SU-DHL-6 (cell line): ENCODE data around the gene LAPTM5.
"Not testable (repeated sequence)": the region's sequence is repeated elsewhere in the genome, so short reads cannot be mapped to it uniquely, and the experiment has no call there.

Experiments
- H2AFZ ChIP-seq: fragments of 200-600 bp; sonication (generic); 2 replicates; pipeline ENCODE4 v1.6.1; 2014; ENCODE audit warnings: low read depth, mild to moderate bottlenecking, moderate library complexity, mixed read lengths, antibody characterized with exemption, low read length; ENCODE audit not compliant: severe bottlenecking
- H3F3A ChIP-seq: fragments of 200-600 bp; shearing (Covaris generic); 2 replicates; pipeline ENCODE4 v1.6.0; 2016; ENCODE audit warnings: antibody characterized with exemption, mild to moderate bottlenecking; ENCODE audit not compliant: insufficient read depth
- H3K27ac ChIP-seq: fragments of 200-600 bp; sonication (generic); 2 replicates; pipeline ENCODE4 v1.5.1; 2016; ENCODE audit warnings: low read depth, mild to moderate bottlenecking, low read length, moderate library complexity, mixed read lengths
- H3K27me3 ChIP-seq: fragments of 200-600 bp; sonication (generic), shearing (Covaris generic); 2 replicates; pipeline ENCODE4 v1.6.0; 2014; ENCODE audit warnings: mild to moderate bottlenecking, low read length
- H3K36me3 ChIP-seq: fragments of 200-600 bp; sonication (generic); 2 replicates; pipeline ENCODE4 v1.6.1; 2014; ENCODE audit warnings: mild to moderate bottlenecking, low read length, mixed read lengths
- H3K4me2 ChIP-seq: fragments of 300-600, 200-600 bp; shearing (Covaris generic), sonication (generic); 2 replicates; pipeline ENCODE4 v1.6.0; 2014; ENCODE audit warnings: low read length, low read depth, mild to moderate bottlenecking; ENCODE audit not compliant: poor library complexity, severe bottlenecking
- H3K4me3 ChIP-seq: fragments of 200-600 bp; sonication (generic); 2 replicates; pipeline ENCODE4 v1.5.1; 2014; ENCODE audit warnings: antibody characterized with exemption, low read length, mild to moderate bottlenecking, mixed read lengths; ENCODE audit not compliant: insufficient read depth, poor library complexity, severe bottlenecking
- H3K79me2 ChIP-seq: fragments of 200-600 bp; sonication (generic); 2 replicates; pipeline ENCODE4 v1.6.1; 2014; ENCODE audit warnings: mild to moderate bottlenecking, low read length, moderate library complexity; ENCODE audit not compliant: insufficient read depth
- H3K9ac ChIP-seq: fragments of 200-600 bp; sonication (generic); 2 replicates; pipeline ENCODE4 v1.7.0; 2014; ENCODE audit warnings: mild to moderate bottlenecking, low read length
- H3K9me2 ChIP-seq: fragments of 200-600 bp; sonication (generic); replicated peaks from 2 replicates; pipeline ENCODE4 v1.6.1; 2014; ENCODE audit warnings: low read length; ENCODE audit not compliant: insufficient read depth
- H3K9me3 ChIP-seq: fragments of 200-600 bp; sonication (generic); 2 replicates; pipeline ENCODE4 v1.6.1; 2014; ENCODE audit warnings: low read length, mixed read lengths; ENCODE audit not compliant: insufficient read depth
- H4K20me1 ChIP-seq: fragments of 200-600 bp; sonication (generic); 2 replicates; pipeline ENCODE4 v1.6.1; 2014; ENCODE audit warnings: low read depth, mild to moderate bottlenecking, antibody characterized with exemption, low read length, moderate library complexity, mixed read lengths
- EZH2phosphoT487 ChIP-seq: fragments of 200-600 bp; sonication (generic), shearing (Covaris generic); conservative IDR thresholded peaks from 2 replicates; pipeline ENCODE4 v1.6.1; 2018; ENCODE audit warnings: mild to moderate bottlenecking, antibody characterized with exemption, low read length, moderate library complexity, mixed read lengths
- TF ChIP-seq, protein P1 (sequence below): fragments of 200-600 bp; sonication (generic); IDR thresholded peaks from one replicate; pipeline ENCODE4 v1.5.1; 2017; ENCODE audit warnings: antibody characterized with exemption, mild to moderate bottlenecking, low read length, moderate library complexity; ENCODE audit not compliant: insufficient read depth, poor library complexity, severe bottlenecking

LAPTM5 gene

GRCh38 chr1:30691480-30691879 lies 66.1 kb downstream of the LAPTM5 start:
- TF ChIP-seq EZH2phosphoT487, result no peak
- TF ChIP-seq, protein P1, sequence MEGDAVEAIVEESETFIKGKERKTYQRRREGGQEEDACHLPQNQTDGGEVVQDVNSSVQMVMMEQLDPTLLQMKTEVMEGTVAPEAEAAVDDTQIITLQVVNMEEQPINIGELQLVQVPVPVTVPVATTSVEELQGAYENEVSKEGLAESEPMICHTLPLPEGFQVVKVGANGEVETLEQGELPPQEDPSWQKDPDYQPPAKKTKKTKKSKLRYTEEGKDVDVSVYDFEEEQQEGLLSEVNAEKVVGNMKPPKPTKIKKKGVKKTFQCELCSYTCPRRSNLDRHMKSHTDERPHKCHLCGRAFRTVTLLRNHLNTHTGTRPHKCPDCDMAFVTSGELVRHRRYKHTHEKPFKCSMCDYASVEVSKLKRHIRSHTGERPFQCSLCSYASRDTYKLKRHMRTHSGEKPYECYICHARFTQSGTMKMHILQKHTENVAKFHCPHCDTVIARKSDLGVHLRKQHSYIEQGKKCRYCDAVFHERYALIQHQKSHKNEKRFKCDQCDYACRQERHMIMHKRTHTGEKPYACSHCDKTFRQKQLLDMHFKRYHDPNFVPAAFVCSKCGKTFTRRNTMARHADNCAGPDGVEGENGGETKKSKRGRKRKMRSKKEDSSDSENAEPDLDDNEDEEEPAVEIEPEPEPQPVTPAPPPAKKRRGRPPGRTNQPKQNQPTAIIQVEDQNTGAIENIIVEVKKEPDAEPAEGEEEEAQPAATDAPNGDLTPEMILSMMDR, result no peak

DNA sequence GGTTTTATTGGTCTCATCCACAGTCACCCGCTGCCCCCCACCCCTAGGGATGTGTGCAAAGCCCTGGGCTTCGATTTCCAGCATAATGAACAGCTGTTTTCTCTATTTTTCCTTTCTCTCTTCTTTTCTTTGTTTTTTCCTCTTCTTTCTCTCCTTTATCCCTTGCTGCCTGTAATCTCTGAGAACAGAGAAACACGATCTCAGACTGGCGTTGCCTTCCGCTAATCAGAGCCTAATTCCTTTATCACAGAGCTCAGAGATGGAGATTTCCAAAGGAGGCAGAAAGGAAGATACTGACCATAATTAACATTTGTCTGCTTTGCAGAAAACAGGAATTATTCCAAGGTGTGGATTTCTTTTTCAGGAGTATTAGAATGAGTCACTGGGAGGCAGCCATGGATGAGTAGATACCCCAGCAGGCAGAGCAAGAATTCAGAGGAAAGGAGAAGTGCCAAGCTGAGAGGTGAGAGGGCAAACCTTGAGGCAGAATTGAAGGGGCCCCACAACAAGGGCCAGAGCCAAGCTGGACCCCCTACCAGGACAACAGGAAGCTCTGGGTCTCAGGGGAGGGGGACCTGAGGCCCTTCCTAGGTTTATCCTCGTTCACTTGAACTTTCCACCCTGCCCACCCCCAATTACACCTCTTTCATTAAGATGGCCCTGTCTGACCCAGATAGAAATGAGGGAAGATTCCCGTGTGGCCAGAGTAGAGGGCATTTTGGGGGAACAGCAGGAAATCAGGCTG lies 67.5 kb downstream of the LAPTM5 start:
- Histone ChIP-seq H3K79me2 (no peaks in the 10 kb centered on the region), H3K4me2 (no peak overlapping the region), H3K36me3 (no peaks in the 10 kb centered on the region), H3K4me3 (no peak overlapping the region), H3K9ac (no peak overlapping the region), H3K27ac (no peak overlapping the region), H3F3A (no peaks in the 10 kb centered on the region), H3K9me3 (no peaks in the 10 kb centered on the region), H3K9me2 (no peaks in the 10 kb centered on the region), H4K20me1 (no peaks in the 10 kb centered on the region), H3K27me3 (no peaks in the 10 kb centered on the region), H2AFZ (no peak overlapping the region)
- no peak for TF ChIP-seq EZH2phosphoT487
- TF ChIP-seq, protein P1, result no peak

More at GRCh38 chr1:30691480-30691879, 66.1 kb downstream of the LAPTM5 start:
- Histone ChIP-seq H3K9me3 (no peaks in the 10 kb centered on the region), H3K79me2 (no peaks in the 10 kb centered on the region), H2AFZ (no peak overlapping the region), H3K27me3 (no peaks in the 10 kb centered on the region), H3F3A (no peaks in the 10 kb centered on the region), H3K4me2 (no peak overlapping the region), H3K9ac (no peak overlapping the region), H3K9me2 (no peaks in the 10 kb centered on the region), H4K20me1 (no peaks in the 10 kb centered on the region), H3K4me3 (no peak overlapping the region), H3K36me3 (no peaks in the 10 kb centered on the region), H3K27ac (no peak overlapping the region)

DNA sequence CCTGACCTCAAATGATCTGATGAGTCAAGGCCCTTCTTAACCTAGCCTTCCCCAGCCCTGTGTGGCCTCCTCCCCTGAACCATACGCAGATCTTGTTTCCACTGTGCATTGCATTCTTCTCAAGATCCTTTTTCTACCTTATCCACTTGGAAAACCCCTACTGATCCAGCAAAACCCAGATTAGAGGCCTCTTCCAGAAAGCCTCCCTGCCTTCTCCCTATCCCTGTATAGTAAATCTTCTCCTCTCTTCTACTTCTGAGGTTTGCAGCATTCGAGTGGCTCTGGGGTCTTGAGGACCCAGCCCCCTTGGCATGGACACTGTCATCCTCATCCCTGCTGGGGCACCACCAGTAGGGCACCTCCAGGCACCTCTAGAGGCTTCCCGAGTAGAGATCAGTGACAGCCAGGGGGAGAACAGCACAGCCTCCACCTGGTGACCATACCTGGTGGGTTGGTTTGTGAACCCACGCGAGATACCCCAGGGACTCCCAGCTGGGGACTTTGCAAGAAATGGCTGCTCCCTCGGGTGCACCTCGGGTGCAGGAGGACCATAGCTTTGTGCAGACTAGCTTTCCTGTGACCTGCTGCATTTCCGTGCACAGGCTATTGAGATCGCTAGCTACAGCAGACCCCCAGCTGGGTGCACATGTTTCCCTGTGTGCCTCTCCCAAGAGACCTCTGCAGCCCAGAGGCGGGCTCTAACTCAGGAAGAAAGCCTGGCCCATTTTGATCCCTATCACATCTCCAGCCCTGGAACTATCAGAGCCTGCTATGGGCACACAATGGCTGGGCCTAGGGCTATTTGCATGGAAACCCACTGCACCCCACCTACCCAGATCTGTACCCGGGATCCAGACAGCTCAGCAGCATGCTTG lies 68.4 kb downstream of the LAPTM5 start:
- no peak overlapping the region for H3K4me2 ChIP-seq
- H4K20me1 ChIP-seq, result no peaks in the 10 kb centered on the region
- H3K27me3 ChIP-seq, result no peaks in the 10 kb centered on the region
- no peaks in the 10 kb centered on the region for H3K9me3 ChIP-seq
- H2AFZ ChIP-seq, result no peak overlapping the region
- TF ChIP-seq EZH2phosphoT487, result no peak
- TF ChIP-seq, protein P1, result no peak
- no peaks in the 10 kb centered on the region for H3K9me2 ChIP-seq
- no peaks in the 10 kb centered on the region for H3F3A ChIP-seq
- no peaks in the 10 kb centered on the region for H3K36me3 ChIP-seq
- no peaks in the 10 kb centered on the region for H3K79me2 ChIP-seq
- H3K27ac ChIP-seq, result no peak overlapping the region
- no peak overlapping the region for H3K9ac ChIP-seq
- no peak overlapping the region for H3K4me3 ChIP-seq

DNA sequence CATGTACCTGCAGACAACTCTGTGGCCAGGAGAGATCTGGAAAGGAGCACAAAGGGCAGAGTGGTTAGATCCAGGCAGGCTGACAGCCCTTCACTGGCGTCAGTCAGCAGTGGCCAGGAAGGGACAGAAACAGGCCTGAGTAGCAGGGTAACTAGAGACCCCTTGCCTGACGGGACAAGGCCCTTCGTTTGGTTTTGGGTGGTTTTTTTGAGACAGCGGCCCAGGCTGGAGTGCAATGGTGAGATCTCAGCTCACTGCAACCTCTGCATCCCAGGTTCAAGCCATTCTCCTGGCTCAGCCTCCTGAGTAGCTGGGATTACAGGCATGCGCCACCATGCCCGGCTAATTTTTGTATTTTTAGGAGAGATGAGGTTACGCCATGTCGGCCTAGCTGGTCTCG lies 69.1 kb downstream of the LAPTM5 start:
- not testable (repeated sequence) for H4K20me1 ChIP-seq, H3K4me3 ChIP-seq, H3K9ac ChIP-seq, H3K79me2 ChIP-seq, H3K9me2 ChIP-seq, H2AFZ ChIP-seq, H3K4me2 ChIP-seq, H3K36me3 ChIP-seq, H3K27ac ChIP-seq, H3F3A ChIP-seq, H3K9me3 ChIP-seq, H3K27me3 ChIP-seq
